ENCODE measurements around the gene CCNL2.
"Not testable (repeated sequence)": the region's sequence is repeated elsewhere in the genome, so short reads cannot be mapped to it uniquely, and the experiment has no call there.

DNA sequence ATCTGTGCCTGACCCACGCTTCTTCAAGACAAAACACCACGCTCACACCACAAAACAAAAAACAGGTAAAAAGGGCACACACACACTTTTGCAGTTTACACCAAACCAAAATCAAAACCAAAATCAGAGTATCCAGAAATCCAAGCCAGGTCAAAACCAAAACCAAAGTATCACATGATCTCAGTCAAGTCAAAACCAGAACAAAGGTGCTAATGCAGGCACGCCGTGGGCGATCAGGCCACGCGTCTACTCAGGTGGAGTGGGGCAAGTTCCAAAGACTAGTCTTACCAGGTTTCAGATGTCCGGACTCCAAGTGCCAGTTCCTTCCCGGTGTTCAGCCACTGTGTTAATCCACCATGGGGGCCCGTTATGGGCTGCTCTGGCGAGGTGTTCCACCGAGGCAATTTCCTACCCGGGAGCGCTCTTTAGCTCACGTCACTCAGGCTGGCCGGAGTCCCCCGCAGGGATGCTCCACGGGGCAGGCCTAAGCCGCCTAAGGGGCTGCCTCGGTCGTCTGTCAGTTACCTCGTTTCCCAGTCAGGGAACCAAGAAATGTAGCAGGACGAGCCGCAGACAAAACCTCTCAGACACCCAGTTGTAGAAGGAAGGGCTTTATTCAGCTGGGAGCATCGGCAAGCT lies 18.8 kb upstream of the CCNL2 start:
- not testable (repeated sequence) for TF ChIP-seq POLR2A (IDR thresholded peaks at IDR 0.05)
- TF ChIP-seq, protein P1, sequence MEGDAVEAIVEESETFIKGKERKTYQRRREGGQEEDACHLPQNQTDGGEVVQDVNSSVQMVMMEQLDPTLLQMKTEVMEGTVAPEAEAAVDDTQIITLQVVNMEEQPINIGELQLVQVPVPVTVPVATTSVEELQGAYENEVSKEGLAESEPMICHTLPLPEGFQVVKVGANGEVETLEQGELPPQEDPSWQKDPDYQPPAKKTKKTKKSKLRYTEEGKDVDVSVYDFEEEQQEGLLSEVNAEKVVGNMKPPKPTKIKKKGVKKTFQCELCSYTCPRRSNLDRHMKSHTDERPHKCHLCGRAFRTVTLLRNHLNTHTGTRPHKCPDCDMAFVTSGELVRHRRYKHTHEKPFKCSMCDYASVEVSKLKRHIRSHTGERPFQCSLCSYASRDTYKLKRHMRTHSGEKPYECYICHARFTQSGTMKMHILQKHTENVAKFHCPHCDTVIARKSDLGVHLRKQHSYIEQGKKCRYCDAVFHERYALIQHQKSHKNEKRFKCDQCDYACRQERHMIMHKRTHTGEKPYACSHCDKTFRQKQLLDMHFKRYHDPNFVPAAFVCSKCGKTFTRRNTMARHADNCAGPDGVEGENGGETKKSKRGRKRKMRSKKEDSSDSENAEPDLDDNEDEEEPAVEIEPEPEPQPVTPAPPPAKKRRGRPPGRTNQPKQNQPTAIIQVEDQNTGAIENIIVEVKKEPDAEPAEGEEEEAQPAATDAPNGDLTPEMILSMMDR (IDR thresholded peaks at IDR 0.05) = not testable (repeated sequence)

Measured in upper lobe of left lung (tissue), 4 donors.